HepG2 (cell line): ENCODE measurements around the gene DYNC1LI2. TPM values are rescaled to one million over a fixed set of nuclear protein-coding genes. Genes with fewer than 3 reads are reported as not detected.

Experiments used
- CAMTA2 ChIP-seq: sonication (generic); formaldehyde crosslinking; IDR thresholded peaks from 2 replicates; pipeline ENCODE4 v1.4.0; 2020; ENCODE audit warnings: mild to moderate bottlenecking, missing genetic modification reagents, borderline replicate concordance
- FOXP1 ChIP-seq, 2 experiments: fragments of 450-650 bp in 1 of 2; IDR thresholded peaks; 2 replicates each; pipeline ENCODE4 v1.6.1; 2017 to 2018; ENCODE audit warnings: antibody characterized with exemption in 1 of 2
- GABPB1 ChIP-seq: IDR thresholded peaks from 2 replicates; pipeline ENCODE4 v1.6.1; 2016; ENCODE audit warnings: mild to moderate bottlenecking, missing genetic modification reagents, moderate library complexity, missing compliant biosample characterization
- GATA4 ChIP-seq: sonication (generic); IDR thresholded peaks from 2 replicates; pipeline ENCODE4 v1.6.1; 2016; ENCODE audit warnings: antibody characterized with exemption, low read depth, borderline replicate concordance
- HNRNPH1 ChIP-seq: fragments of 200-400 bp; formaldehyde crosslinking; optimal IDR thresholded peaks from 2 replicates; pipeline ENCODE3; 2017; ENCODE audit warnings: mild to moderate bottlenecking, low read depth, low read length
- HNRNPK ChIP-seq: fragments of 200-400 bp; formaldehyde crosslinking; IDR thresholded peaks from 2 replicates; pipeline ENCODE4 v1.6.1; 2018; ENCODE audit warnings: low read length, low read depth, moderate library complexity, mild to moderate bottlenecking; ENCODE audit not compliant: poor library complexity, severe bottlenecking
- LCORL ChIP-seq, 2 experiments: fragments of 450-650 bp in 1 of 2; sonication (generic) in 1 of 2; formaldehyde crosslinking in 1 of 2; IDR thresholded peaks; 2 replicates each; pipeline versions ENCODE4 v1.5.0 to v1.6.1; 2017 to 2020; ENCODE audit warnings: antibody characterized with exemption in 1 of 2, missing genetic modification reagents in 1 of 2
- NFE2L1 ChIP-seq: sonication (generic); formaldehyde crosslinking; IDR thresholded peaks from 2 replicates; pipeline ENCODE4 v1.4.0; 2020; ENCODE audit warnings: missing genetic modification reagents, mild to moderate bottlenecking, borderline replicate concordance
- NFYC ChIP-seq: IDR thresholded peaks from 2 replicates; pipeline ENCODE4 v1.6.1; 2016; ENCODE audit warnings: missing genetic modification reagents, missing compliant biosample characterization
- PCBP1 ChIP-seq: fragments of 200-400 bp; formaldehyde crosslinking; IDR thresholded peaks from 2 replicates; pipeline ENCODE4 v1.6.1; 2017; ENCODE audit warnings: mild to moderate bottlenecking, low read depth, low read length, borderline replicate concordance
- SOX13 ChIP-seq, 3 experiments: fragments of 450-650 bp in 1 of 3; sonication (generic) in 1 of 3; formaldehyde crosslinking in 1 of 3; IDR thresholded peaks in 2 of 3; conservative IDR thresholded peaks in 1 of 3; 2 replicates each; pipeline versions ENCODE4 v1.5.0 to v1.6.1; 2016 to 2020; ENCODE audit warnings: antibody characterized with exemption in 1 of 3, mild to moderate bottlenecking in 1 of 3, missing compliant biosample characterization in 1 of 3, missing genetic modification reagents in 1 of 3, moderate library complexity in 1 of 3
- TAF15 ChIP-seq: fragments of 200-400 bp; formaldehyde crosslinking; IDR thresholded peaks from one replicate; pipeline ENCODE4 v1.6.1; 2018; ENCODE audit warnings: mild to moderate bottlenecking, low read depth, low read length; ENCODE audit not compliant: poor library complexity, severe bottlenecking
- ZIK1 ChIP-seq: sonication (generic); formaldehyde crosslinking; IDR thresholded peaks from 2 replicates; pipeline ENCODE4 v1.5.0; 2020; ENCODE audit warnings: mild to moderate bottlenecking, low read depth, missing genetic modification reagents, borderline replicate concordance
- ZNF124 ChIP-seq: sonication (generic); formaldehyde crosslinking; IDR thresholded peaks from 2 replicates; pipeline ENCODE4 v1.4.0; 2020; ENCODE audit warnings: missing genetic modification reagents
- ZNF34 ChIP-seq: sonication (generic); formaldehyde crosslinking; IDR thresholded peaks from 2 replicates; pipeline ENCODE4 v1.4.0; 2020; ENCODE audit warnings: mild to moderate bottlenecking, missing genetic modification reagents, borderline replicate concordance
- ZNF496 ChIP-seq: sonication (generic); formaldehyde crosslinking; IDR thresholded peaks from 2 replicates; pipeline ENCODE4 v1.8.1; 2023; ENCODE audit warnings: mild to moderate bottlenecking, moderate library complexity, missing genetic modification reagents; ENCODE audit not compliant: insufficient replicate concordance
- ZNF530 ChIP-seq: sonication (generic); formaldehyde crosslinking; IDR thresholded peaks from 2 replicates; pipeline ENCODE4 v1.5.0; 2020; ENCODE audit warnings: low read depth, mild to moderate bottlenecking, missing genetic modification reagents
- polyA plus RNA-seq, 8 experiments: library from polyadenylated mRNA; depleted of rRNA in 3 of 8; stranded (reverse) in 7 of 8; unstranded in 1 of 8; fragments of >200 nt; fragmentation: Illumina TruSeq in 4 of 8; extraction: Trizol in 4 of 8; gene quantifications; 2 replicates each; pipeline versions ENCODE4 v1.2.1 to v1.2.3, GENCODE V29; 2011 to 2016; ENCODE audit warnings: low read depth in 4 of 8, missing spikeins in 1 of 8, mixed read lengths in 1 of 8; ENCODE audit not compliant: insufficient read depth in 1 of 8
- total RNA-seq, 5 experiments: library from RNA; depleted of rRNA; stranded (reverse); fragments of >200 nt; fragmentation: Illumina TruSeq; extraction: Trizol; gene quantifications; 2 replicates each; pipeline ENCODE4 v1.2.3, GENCODE V29; 2016; ENCODE audit warnings: low read depth in 1 of 5
- TF ChIP-seq, protein P1 (sequence below): sonication (generic); formaldehyde crosslinking; conservative IDR thresholded peaks from 2 replicates; pipeline ENCODE4 v1.4.0; 2020; ENCODE audit warnings: mild to moderate bottlenecking, missing genetic modification reagents, moderate library complexity
- TF ChIP-seq, protein P2 (sequence below): sonication (generic); formaldehyde crosslinking; IDR thresholded peaks from 2 replicates; pipeline ENCODE4 v1.4.0; 2020; ENCODE audit warnings: missing genetic modification reagents
- TF ChIP-seq, protein P3 (sequence below): conservative IDR thresholded peaks from 2 replicates; pipeline ENCODE4 v1.6.1; 2018; ENCODE audit warnings: missing genetic modification reagents

Gene DYNC1LI2
- total and polyA plus RNA-seq, 2 of the 13 experiments (the other 11 are each of a cell fraction or from before 2014, with no cell fraction given), result 65.5 to 135 TPM

DNA sequence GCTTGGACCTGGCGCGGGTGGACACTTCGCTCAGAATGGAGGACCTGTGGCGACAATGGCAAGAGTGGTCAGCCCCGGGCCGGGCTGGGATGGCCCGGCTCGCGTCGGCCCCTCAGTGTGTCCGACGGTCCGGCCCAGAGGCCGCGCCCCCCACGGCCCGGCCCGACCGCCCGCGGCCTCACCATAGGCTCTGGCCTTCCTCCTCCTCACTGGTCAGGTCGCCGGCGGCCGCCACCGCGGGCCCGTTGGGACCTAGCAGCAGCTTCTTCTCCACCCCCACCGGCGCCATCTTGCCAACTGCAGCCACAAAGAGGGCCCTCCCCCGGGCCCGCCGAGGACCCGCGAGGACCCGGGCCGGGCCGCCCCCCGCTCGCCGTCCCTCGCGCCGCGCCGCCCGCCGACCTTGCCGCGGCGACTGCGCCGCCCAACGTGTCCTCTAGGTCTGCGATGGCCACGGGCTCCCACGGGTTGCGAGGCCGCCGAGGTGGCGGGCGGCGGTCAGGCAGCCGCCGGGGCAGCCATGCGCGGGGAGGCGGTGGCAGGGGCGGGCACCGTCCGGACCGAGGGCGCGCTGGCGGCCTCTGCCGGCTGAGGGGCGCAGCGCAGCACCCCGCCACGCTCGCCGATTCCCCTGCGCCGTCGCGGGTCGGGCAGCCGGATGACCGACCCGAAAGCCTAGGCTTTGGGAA is at the start of gene DYNC1LI2 (continued):
- TF ChIP-seq, protein P1, sequence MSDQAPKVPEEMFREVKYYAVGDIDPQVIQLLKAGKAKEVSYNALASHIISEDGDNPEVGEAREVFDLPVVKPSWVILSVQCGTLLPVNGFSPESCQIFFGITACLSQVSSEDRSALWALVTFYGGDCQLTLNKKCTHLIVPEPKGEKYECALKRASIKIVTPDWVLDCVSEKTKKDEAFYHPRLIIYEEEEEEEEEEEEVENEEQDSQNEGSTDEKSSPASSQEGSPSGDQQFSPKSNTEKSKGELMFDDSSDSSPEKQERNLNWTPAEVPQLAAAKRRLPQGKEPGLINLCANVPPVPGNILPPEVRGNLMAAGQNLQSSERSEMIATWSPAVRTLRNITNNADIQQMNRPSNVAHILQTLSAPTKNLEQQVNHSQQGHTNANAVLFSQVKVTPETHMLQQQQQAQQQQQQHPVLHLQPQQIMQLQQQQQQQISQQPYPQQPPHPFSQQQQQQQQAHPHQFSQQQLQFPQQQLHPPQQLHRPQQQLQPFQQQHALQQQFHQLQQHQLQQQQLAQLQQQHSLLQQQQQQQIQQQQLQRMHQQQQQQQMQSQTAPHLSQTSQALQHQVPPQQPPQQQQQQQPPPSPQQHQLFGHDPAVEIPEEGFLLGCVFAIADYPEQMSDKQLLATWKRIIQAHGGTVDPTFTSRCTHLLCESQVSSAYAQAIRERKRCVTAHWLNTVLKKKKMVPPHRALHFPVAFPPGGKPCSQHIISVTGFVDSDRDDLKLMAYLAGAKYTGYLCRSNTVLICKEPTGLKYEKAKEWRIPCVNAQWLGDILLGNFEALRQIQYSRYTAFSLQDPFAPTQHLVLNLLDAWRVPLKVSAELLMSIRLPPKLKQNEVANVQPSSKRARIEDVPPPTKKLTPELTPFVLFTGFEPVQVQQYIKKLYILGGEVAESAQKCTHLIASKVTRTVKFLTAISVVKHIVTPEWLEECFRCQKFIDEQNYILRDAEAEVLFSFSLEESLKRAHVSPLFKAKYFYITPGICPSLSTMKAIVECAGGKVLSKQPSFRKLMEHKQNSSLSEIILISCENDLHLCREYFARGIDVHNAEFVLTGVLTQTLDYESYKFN, result no peak
- TF ChIP-seq NFYC (CRISPR knock-in tag) (no peak), LCORL (IDR thresholded peaks at IDR 0.05) (no peak), LCORL (CRISPR knock-in tag; IDR thresholded peaks at IDR 0.05) (no peak), SOX13 (IDR thresholded peaks at IDR 0.05) (no peak), SOX13 (CRISPR knock-in tag; conservative IDR thresholded peaks at IDR 0.05 in 1 of 2, IDR thresholded peaks at IDR 0.05 in 1 of 2) (no peak), ZIK1 (CRISPR knock-in tag) (no peak), TAF15 (no peak), ZNF530 (no peak), NFE2L1 (CRISPR knock-in tag) (no peak), GABPB1 (no peak; the same call in 1 of the 2 replicates), FOXP1 (IDR thresholded peaks at IDR 0.05) (no peak), FOXP1 (CRISPR knock-in tag; IDR thresholded peaks at IDR 0.05) (no peak), HNRNPH1 (no peak), ZNF34 (CRISPR knock-in tag) (no peak), ZNF124 (no peak), ZNF496 (CRISPR knock-in tag) (no peak), GATA4 (peak; percentile 57; the same call in 1 of the 2 replicates), CAMTA2 (no peak; the same call in 1 of the 2 replicates), PCBP1 (no peak), HNRNPK (no peak)
- TF ChIP-seq, protein P2, sequence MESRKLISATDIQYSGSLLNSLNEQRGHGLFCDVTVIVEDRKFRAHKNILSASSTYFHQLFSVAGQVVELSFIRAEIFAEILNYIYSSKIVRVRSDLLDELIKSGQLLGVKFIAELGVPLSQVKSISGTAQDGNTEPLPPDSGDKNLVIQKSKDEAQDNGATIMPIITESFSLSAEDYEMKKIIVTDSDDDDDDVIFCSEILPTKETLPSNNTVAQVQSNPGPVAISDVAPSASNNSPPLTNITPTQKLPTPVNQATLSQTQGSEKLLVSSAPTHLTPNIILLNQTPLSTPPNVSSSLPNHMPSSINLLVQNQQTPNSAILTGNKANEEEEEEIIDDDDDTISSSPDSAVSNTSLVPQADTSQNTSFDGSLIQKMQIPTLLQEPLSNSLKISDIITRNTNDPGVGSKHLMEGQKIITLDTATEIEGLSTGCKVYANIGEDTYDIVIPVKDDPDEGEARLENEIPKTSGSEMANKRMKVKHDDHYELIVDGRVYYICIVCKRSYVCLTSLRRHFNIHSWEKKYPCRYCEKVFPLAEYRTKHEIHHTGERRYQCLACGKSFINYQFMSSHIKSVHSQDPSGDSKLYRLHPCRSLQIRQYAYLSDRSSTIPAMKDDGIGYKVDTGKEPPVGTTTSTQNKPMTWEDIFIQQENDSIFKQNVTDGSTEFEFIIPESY (CRISPR knock-in tag), result 0 out of 2 replicates have a peak, but pooled peaks have one; percentile 12
- TF ChIP-seq, protein P3, sequence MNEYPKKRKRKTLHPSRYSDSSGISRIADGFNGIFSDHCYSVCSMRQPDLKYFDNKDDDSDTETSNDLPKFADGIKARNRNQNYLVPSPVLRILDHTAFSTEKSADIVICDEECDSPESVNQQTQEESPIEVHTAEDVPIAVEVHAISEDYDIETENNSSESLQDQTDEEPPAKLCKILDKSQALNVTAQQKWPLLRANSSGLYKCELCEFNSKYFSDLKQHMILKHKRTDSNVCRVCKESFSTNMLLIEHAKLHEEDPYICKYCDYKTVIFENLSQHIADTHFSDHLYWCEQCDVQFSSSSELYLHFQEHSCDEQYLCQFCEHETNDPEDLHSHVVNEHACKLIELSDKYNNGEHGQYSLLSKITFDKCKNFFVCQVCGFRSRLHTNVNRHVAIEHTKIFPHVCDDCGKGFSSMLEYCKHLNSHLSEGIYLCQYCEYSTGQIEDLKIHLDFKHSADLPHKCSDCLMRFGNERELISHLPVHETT, result 0 out of 2 replicates have a peak, but pooled peaks have one; percentile 37
